NCI-H526 (cell line): ENCODE results near the gene HBEGF.

Source experiments
- DNase-seq, 2 experiments: peaks; one replicate each; lab custom pipeline; 2025; lab: John Stamatoyannopoulos, UW

Gene HBEGF

DNA sequence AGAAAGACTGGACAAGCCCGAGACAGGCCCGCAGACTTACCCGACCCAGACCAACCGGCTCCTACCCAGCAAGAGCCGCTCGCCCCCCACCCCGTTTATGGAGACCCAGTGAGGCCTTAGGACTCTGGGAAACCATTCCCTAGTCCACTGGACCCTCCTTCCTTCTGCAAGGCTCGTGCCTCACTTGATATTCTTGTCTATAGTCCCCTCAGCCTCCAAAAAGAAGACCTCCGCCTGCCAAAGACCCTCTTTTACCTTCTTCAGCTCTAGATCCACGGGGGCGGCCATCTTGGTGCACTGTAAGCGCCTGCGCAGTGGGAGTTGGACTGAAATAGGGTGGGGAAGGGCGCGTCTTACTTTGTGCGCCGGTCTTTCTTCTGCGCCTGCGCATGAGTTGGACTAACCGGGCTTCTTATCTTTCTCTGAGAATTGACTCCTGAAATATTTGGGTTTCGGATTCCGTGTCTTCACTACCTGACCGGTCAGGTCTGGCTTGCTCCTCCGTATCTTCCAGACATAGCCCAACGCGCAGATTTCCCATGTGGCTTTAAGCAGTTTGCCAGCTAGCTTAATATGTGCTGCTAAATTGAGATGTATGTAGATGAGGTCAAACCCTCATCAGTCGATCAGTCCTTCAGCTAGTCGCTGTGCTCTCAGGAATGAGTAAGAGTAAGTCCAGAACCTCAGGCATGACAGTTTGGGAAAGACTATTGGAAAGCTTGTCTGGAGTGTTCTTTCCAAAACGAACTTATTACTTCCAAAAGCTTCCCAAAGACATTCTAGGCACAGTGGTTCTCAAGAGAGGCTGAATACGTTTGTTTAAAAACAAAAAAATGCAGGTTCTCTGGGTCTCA is 43.4 kb downstream of the HBEGF start, which contains the start of gene PFDN1:
TSS of gene PFDN1 (minus strand) at position 316 of the 854 bp plus-strand sequence. CDS start at position 288, 28 bp downstream.
- peak; percentile 95 to 98 for DNase-seq

DNA sequence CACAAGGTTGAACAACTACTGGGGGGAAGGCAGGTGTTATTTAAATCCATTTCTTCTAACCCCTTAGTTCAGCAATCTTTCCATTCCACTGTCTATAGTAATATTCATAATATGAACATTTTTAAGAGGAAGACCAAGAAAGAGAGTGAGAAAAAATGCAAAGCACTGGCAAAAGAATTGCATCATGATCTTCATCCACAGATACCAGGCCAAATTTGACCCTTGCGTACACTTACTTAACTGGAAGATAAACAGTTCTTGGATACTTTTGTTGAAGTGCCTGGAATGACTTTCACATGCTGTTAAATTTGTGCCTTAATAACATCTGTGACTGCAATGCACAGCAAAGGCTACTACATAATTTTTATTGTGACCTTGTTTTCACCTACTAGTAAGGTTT is 45.3 kb downstream of the HBEGF start:
- no peak for DNase-seq

DNA sequence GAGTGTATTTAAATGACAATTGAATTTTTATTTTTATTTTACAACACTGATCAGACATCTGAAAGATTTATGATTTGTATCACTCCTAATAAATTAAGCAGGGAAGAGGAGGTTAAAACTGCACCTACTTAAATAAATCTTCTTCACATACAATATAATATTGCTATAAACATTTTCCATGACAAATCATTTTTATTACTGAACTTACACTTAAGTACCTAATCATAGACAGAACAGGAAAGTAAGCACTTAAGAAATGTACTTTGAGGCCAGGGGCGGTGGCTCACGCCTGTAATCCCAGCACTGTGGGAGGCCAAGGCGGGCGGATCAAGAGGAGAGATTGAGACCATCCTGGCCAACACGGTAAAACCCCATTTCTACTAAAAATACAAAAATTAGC is 47.3 kb downstream of the HBEGF start:
- DNase-seq, result no peak

DNA sequence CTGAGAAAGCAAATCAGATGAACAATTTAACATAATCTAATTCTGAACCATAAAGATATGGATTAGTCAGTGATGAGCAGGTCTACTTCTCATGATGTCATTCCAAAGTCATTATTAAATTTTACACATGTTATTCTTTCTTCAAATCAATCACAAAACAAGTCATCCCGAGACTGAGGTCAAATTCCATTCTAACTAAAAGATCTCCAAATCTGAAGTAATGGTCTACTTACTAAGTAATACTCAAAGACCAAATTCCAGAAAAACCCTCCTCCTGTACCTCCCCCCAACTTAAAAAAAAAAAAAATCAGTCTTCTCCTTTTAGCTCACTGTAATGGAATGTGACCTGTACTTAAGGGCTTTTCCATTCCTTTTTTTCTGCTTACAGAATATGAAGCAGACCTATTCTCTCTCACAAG is 48.2 kb downstream of the HBEGF start:
- DNase-seq, result no peak

DNA sequence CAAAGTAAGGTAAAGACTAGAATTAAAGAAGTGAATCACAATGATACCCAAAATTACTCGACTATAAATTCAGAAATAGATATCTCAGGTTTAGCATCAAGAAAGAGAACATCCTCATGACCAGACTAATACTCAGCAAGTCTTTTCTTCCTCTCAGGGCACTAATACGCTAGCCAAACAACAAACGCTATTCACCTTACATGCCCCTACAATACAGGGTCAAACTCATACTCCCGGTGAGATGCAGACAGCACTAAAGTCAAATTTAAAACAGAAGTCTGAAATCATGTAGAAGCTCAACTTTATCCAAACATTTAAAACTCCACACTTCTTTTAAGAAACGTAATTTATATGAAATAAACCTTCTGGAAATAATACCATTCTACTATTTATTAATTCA is 49.1 kb downstream of the HBEGF start:
- no peak for DNase-seq

DNA sequence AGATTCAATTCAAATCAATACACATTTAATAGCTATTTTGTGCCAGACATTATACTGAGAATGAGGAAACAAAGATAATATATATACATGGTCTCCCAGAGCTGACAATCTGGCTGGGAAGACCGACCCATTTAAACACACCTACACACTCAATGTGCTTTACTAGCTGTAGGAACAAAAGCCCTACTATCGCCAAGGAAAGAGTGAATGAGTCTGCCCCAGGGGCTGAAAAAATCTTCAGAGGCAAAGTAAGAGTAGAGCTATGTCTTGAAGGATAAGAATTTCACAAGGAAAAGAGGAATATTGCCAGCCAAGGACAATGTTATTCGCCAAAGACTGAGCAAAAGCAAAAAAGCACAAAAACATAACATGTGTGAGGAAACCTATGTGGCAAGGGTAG is 50.1 kb downstream of the HBEGF start:
- DNase-seq, result no peak

DNA sequence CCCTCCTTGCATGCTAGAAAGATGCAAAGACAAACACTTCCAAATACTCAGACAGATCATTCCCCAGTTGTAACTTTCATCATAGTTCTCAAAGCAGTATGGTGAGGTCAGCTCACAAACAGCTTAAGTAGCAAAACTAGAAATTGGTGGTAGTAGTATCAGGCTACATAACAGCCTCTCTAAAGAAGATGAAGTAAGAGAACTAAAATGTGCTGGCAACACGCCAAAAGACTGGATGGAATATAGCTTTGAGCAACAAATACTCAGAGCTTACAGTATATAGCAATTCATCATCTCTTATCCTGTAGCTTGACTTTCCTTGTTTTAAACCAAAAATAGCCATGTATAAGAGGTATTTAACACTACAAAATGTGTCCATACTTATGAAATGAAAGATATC is 51.0 kb downstream of the HBEGF start:
- peak in 1 of 2 experiments; percentile 56 for DNase-seq

DNA sequence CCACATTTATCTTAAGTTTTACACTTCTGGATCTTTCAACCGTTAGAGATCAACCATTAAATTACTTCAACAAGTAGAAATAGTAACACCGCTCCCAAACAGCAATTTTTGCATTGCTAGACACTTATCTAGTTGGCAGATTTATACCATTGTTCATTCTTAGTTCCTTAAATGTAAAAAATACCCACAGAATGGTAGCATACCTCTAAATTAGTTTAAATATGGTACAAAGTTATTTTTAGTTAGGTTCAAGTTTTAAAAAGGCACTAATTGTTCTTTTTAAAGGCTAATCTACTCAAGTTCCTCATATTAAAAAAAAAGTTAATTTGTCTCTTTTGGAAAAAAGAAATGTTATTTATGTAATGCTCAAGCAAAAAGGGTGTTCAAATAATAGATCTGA is 51.6 kb downstream of the HBEGF start:
- DNase-seq, result no peak

DNA sequence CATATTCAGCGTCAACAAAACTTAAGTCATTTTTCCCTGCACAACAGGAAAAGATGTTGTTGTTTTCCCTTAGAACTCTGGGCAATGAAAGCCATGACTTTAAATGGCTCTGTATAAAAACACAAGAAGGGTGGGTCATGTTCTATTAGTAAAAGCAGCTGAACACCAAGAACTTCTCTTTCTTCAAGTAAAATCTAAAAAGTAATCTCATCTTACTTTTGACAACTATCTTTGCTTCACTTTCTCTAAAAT is 52.6 kb downstream of the HBEGF start:
- DNase-seq, result no peak

DNA sequence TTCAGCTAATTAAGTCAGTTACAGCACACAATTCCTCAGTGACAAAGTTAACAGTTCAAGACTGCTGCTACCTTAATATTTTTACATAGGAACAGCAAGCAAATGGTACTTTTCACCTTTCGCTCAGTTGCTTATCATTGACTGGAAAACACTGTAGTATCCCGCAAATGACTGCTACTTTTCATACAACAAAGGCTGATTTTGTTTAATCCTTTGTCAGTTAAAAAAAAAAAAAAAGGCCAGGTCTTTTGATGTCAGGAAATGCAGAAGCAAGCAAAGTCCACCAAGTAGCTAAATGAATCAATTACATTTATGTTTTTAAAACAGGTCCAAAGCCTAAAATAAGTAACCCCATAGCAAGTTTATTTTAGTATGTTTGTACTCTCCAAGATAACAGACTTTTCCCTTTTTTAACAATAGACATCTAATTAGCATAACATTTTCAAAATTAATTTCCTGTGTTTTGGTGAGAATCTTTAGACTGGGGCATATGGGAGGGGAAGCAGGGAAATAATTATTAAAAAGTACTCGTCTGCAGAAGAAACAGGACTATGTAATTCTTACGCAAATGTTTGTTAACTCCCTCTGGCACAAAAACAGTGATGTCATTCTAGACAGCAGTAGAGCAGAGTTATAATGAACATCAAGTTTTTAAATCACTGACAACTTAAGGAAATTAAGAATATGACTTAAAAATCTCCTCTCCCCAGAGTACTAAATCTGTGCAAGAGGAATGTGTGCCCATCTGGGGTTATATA is 53.1 kb downstream of the HBEGF start:
- DNase-seq, result peak in 1 of 2 experiments; percentile 24

DNA sequence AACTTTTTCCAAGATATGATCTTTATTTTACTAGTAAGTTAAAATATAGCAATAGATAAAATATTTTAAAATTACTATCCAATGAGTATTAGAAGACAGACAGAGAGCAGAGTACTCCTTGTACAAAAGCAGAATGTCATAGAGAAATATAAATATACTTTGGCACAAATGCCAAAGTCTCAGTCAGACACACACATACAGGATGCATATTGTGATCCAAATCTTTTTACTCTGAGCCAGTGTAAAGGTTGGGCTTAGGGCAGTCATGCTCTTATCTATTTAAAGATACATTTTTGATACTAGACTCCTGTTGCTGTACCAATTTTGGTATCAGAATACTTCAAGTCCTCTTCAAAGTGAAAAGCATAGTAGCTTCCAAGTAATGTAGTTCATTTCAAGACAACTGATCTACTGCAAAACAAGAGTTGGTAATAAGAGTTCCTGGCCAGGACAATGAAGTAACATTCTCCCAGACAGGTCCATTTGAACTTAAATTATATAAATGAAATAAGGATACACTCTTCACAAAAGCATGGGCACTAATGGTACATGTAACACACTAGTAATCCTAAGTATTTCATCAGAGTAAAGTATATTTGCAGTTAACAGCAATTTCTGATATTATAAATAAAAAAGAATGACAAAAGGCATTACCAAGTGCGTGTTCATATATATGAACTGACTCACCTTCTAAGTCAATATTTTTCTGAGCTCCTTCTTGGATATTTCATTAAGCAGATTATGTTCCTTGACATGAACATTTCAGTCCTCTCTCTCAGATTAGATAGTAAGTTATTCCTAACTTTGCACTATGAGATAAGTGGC is 54.0 kb downstream of the HBEGF start:
- DNase-seq, result no peak

DNA sequence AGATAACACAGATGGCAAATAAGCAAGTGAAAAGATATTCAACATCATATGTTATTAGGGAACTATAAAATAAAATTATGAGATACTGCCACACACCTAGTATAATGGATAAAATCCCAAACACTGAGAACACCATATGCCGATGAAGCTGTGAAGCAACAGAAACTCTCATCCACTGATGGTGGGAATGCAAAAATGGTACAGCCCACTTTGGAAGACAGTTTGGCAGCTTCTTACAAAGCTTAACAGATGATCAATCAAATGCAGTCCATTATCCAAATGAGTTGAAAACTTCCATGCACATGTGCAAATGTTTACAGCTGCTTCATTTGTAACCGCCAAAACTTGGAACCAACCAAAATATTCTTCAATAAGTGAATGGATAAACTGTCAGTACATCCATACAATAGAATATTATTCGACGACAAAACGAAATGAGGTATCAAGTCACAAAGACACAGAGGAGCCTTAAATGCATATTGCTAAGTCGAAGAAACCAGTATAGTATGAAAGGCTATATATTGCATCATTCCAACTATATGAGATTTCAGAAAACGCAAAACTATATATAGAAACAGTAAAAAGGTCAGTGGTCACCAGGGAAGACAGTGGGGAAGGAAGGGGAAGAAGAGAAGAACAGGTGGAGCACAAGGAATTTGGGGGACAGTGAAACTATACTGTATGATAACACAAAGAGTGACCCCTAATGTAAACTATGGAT is 58.4 kb downstream of the HBEGF start:
- peak; percentile 95 to 98 for DNase-seq

DNA sequence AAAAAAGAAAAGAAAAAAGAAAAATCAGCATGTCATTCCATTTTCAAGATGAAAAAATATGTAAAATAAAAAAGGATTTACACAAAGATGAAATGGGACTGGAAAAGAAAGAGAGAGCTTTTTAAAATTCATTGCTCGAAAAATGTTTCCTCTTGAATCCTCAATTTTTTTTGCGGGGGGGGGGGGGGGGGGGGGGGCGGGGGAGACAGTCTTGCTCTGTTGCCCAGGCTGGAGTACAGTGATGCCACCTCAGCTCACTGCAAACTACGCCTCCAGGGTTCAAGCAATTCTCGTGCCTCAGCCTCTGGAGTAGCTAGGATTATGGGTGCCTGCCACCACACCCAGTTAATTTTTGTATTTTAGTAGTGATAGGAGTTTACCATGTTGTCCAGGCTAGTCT is 60.0 kb downstream of the HBEGF start:
- DNase-seq, result peak; percentile 28 to 51

DNA sequence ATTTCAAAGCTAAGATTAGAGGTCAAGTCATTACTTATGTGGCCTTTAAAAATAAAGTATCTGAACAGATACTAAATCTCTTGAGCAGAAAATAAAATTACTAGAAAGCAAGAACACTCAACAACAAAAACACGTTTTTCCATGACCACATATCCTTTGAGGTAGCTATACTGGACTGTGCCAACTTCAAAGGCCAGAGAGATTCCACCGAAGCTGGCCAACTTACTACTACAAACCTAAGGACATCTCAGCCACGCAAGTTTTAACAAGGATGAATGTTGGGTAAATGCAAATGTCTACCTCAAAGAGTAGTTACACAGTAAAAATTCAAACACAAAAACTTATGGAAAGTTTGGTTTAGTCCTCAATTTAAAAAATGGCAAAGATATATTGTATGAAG is 62.4 kb downstream of the HBEGF start:
- DNase-seq, result no peak
